Lower leg skin (tissue), 3 donors: ENCODE results near the gene TTC7B.

Experiments
- CTCF ChIP-seq, 3 donors: fragments of 450-650 bp; IDR thresholded peaks; one replicate each; pipeline ENCODE4 v1.5.1; 2016; ENCODE audit warnings: antibody characterized with exemption in 3 of 3, mild to moderate bottlenecking in 3 of 3, moderate library complexity in 2 of 3
- POLR2A ChIP-seq, 2 donors: fragments of 450-650 bp; IDR thresholded peaks; one replicate each; pipeline ENCODE4 v1.6.1; 2016 to 2017; ENCODE audit warnings: antibody characterized with exemption in 2 of 2, mild to moderate bottlenecking in 1 of 2, moderate library complexity in 1 of 2

GRCh38 chr14:90571149-90571947, 244.9 kb downstream of the TTC7B start:
- TF ChIP-seq CTCF (IDR thresholded peaks at IDR 0.05) (no peak), POLR2A (IDR thresholded peaks at IDR 0.05) (no peak)
